ENCODE measurements around the gene LHFPL3.

The LHFPL3 gene

GRCh38 chr7:104777301-104777800, 448.9 kb downstream of the LHFPL3 start:
- TF ChIP-seq CTCF (IDR thresholded peaks at IDR 0.05; ENCODE audit: low read depth, low read length, missing control alignments): no peak
- no peak for DNase-seq (ENCODE audit: low read depth)
- no peak overlapping the region for H3K4me3 ChIP-seq (ENCODE audit: low read depth, low read length)

- no peak overlapping the region for H3K4me3 ChIP-seq (ENCODE audit: low read depth, low read length)
- no peak for DNase-seq (ENCODE audit: low read depth)
- no peak for TF ChIP-seq CTCF (IDR thresholded peaks at IDR 0.05; ENCODE audit: low read depth, low read length, missing control alignments)
Measured at GRCh38 chr7:104779888-104780287, 451.5 kb downstream of the LHFPL3 start.

GRCh38 chr7:104784686-104785085, 456.3 kb downstream of the LHFPL3 start:
- DNase-seq (ENCODE audit: low read depth): no peak

GRCh38 chr7:104789780-104790179, 461.4 kb downstream of the LHFPL3 start:
- H3K4me3 ChIP-seq (ENCODE audit: low read depth, low read length): no peak overlapping the region
- no peak for TF ChIP-seq CTCF (IDR thresholded peaks at IDR 0.05; ENCODE audit: low read depth, low read length, missing control alignments)
- DNase-seq (ENCODE audit: low read depth): no peak

More at GRCh38 chr7:104784686-104785085, 456.3 kb downstream of the LHFPL3 start:
- no peak for TF ChIP-seq CTCF (IDR thresholded peaks at IDR 0.05; ENCODE audit: low read depth, low read length, missing control alignments)
- no peak overlapping the region for H3K4me3 ChIP-seq (ENCODE audit: low read depth, low read length)

GRCh38 chr7:104790440-104790839, 462.0 kb downstream of the LHFPL3 start:
- H3K4me3 ChIP-seq (ENCODE audit: low read depth, low read length): no peak overlapping the region
- DNase-seq (ENCODE audit: low read depth): no peak
- TF ChIP-seq CTCF (IDR thresholded peaks at IDR 0.05; ENCODE audit: low read depth, low read length, missing control alignments): no peak

- TF ChIP-seq CTCF (IDR thresholded peaks at IDR 0.05; ENCODE audit: low read depth, low read length, missing control alignments): no peak
- no peak for DNase-seq (ENCODE audit: low read depth)
- H3K4me3 ChIP-seq (ENCODE audit: low read depth, low read length): no peak overlapping the region
Measured at GRCh38 chr7:104791080-104791479, 462.7 kb downstream of the LHFPL3 start.

GRCh38 chr7:104793066-104793465, 464.7 kb downstream of the LHFPL3 start:
- no peak overlapping the region for H3K4me3 ChIP-seq (ENCODE audit: low read depth, low read length)
- TF ChIP-seq CTCF (IDR thresholded peaks at IDR 0.05; ENCODE audit: low read depth, low read length, missing control alignments): no peak
- DNase-seq (ENCODE audit: low read depth): no peak

All from GM12864 (cell line).